Stomach (tissue), 4 donors: ENCODE data around the gene TECR.

Source experiments
- POLR2A ChIP-seq, 4 donors: fragments of 450-650 bp; IDR thresholded peaks; one replicate each; pipeline ENCODE4 v1.6.1; 2016; ENCODE audit warnings: antibody characterized with exemption in 4 of 4, control low read depth in 2 of 4, mild to moderate bottlenecking in 1 of 4, moderate library complexity in 1 of 4
- TF ChIP-seq, protein P1 (sequence below), 7 experiments: fragments of 450-650 bp in 4 of 7; fragments of 200-600 bp in 3 of 7; sonication (generic) in 3 of 7; IDR thresholded peaks; one replicate each; pipeline ENCODE4 v1.5.1; 2016 to 2019; ENCODE audit warnings: antibody characterized with exemption in 7 of 7, control low read depth in 2 of 7, mild to moderate bottlenecking in 1 of 7

DNA sequence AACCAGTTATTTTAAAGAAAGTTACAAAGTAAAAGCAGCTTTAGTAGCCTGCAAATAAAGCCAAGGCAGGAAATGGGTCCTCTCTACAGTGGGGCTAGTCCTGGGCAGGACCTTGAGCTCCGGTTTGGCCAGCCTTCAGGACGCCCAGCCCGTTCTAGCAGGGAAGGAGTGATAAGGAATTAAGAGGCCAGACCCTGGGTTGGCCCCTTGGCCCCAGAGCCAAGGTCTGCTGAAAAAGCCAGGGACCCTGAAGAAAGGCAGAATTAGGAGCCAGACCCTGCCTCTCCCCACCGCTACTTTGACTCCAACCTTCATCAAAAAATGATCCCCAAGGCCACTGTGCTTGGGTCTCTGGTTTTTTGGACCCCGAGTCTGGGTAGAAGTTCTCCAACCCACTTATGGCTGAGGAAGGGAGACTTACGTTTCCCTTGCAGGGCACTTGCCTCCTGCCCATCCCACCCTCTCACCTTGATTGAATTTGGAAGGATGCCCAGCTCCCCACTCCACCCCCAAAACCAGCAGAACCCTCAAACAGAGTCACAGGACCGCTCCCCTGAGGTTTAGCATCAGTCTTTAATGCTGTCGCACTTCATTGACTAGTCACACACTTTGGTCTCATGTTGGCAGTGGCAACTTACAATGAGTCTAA, 15.1 kb upstream of the TECR start:
- TF ChIP-seq, protein P1, sequence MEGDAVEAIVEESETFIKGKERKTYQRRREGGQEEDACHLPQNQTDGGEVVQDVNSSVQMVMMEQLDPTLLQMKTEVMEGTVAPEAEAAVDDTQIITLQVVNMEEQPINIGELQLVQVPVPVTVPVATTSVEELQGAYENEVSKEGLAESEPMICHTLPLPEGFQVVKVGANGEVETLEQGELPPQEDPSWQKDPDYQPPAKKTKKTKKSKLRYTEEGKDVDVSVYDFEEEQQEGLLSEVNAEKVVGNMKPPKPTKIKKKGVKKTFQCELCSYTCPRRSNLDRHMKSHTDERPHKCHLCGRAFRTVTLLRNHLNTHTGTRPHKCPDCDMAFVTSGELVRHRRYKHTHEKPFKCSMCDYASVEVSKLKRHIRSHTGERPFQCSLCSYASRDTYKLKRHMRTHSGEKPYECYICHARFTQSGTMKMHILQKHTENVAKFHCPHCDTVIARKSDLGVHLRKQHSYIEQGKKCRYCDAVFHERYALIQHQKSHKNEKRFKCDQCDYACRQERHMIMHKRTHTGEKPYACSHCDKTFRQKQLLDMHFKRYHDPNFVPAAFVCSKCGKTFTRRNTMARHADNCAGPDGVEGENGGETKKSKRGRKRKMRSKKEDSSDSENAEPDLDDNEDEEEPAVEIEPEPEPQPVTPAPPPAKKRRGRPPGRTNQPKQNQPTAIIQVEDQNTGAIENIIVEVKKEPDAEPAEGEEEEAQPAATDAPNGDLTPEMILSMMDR (IDR thresholded peaks at IDR 0.05) = no peak
- no peak for TF ChIP-seq POLR2A (IDR thresholded peaks at IDR 0.05)
